ENCODE results near the gene MAP3K2.

- no peak for TF ChIP-seq CTCF (IDR thresholded peaks at IDR 0.05)
- TF ChIP-seq POLR2A (IDR thresholded peaks at IDR 0.05): no peak
These were observed 27.1 kb upstream of the MAP3K2 start for GRCh38 chr2:127414638-127415592.

Measured in esophagus squamous epithelium (tissue), 4 donors.